Stimulated activated naive CD8-positive, alpha-beta T cell treated with anti-CD3 and anti-CD28 coated beads, Interleukin-15, amount 100 ng/mL, for 72 hours (primary cell): ENCODE measurements around the gene XPC.
"Not testable (repeated sequence)": the region's sequence is repeated elsewhere in the genome, so short reads cannot be mapped to it uniquely, and the experiment has no call there.

Source experiments
- ATAC-seq: fragments of 150-1000 bp; cut with Tn5 transposase; 2 replicates; pipeline ENCODE4 v1.10.0; 2021; ENCODE audit warnings: mild to moderate bottlenecking, moderate library complexity
- DNase-seq, 2 donors: peaks; one replicate each; pipeline ENCODE4 v3.0.0; 2021 to 2022
- H3K27ac Mint-ChIP-seq, 2 donors: one replicate each; pipeline ENCODE4 v1.8.0; 2022; ENCODE audit warnings: mild to moderate bottlenecking in 2 of 2, mixed read lengths in 2 of 2, moderate library complexity in 2 of 2
- H3K27me3 Mint-ChIP-seq: one replicate; pipeline ENCODE4 v1.8.0; 2022; ENCODE audit warnings: mixed read lengths
- H3K4me1 Mint-ChIP-seq: one replicate; pipeline ENCODE4 v1.8.0; 2022; ENCODE audit warnings: mild to moderate bottlenecking, mixed read lengths
- H3K4me3 Mint-ChIP-seq, 2 donors: one replicate each; pipeline ENCODE4 v1.8.0; 2022; ENCODE audit warnings: mild to moderate bottlenecking in 2 of 2, mixed read lengths in 2 of 2, moderate library complexity in 1 of 2
- H3K9me3 Mint-ChIP-seq, 2 donors: one replicate each; pipeline ENCODE4 v1.8.0; 2022; ENCODE audit warnings: mixed read lengths in 2 of 2

XPC gene

DNA sequence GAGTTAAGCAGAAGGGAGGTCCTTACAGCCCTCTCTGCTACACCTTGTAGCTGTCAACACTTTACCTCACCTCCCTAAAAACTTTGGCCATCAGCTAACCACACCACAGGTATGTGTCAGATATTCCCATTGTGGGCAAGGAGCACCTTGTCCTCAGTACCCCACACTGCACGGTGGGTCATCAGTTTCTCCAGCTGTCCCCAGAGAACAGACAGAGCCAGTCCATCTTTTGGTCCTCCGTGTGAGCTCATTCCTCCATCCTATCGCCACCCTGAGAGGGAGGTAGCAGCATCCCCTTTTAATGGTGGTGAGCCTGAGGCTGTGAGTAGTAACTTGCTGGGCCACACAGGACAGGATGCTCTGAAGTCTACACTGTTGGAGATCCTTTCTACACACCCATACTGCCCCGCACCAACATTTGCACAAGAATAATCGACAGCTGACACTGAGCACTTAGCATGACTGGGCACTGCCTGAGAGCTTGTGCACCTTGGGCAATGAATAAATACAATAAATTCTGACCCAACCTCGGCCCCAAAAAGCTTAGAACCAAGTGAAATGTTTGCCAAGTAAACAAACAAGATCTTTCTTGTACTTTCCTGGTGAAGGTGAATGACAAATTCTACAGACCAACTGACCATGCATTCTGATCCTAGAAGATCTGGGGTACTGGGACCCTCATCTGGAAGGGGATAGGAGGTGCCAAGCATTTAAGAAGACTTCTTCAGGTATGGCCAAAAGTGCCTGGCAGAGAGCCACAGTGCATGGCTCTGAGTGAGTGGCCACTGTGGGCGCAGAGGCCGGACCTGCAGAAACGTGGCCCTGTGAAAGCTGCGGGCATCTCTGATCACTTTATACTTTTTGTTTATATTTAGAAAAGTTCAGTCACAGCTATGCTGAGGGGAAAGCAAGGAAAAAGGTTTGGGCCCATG, 60.7 kb downstream of the XPC start:
- DNase-seq (no peak), ATAC-seq (no peak)
- Mint-ChIP-seq H3K27me3 (no peaks in the 10 kb centered on the region), H3K9me3 (no peaks in the 10 kb centered on the region), H3K27ac (peak overlapping the region in 1 of 2 donors; percentile 89), H3K4me3 (no peak overlapping the region), H3K4me1 (peaks cover 32% of the 10 kb centered on the region)

DNA sequence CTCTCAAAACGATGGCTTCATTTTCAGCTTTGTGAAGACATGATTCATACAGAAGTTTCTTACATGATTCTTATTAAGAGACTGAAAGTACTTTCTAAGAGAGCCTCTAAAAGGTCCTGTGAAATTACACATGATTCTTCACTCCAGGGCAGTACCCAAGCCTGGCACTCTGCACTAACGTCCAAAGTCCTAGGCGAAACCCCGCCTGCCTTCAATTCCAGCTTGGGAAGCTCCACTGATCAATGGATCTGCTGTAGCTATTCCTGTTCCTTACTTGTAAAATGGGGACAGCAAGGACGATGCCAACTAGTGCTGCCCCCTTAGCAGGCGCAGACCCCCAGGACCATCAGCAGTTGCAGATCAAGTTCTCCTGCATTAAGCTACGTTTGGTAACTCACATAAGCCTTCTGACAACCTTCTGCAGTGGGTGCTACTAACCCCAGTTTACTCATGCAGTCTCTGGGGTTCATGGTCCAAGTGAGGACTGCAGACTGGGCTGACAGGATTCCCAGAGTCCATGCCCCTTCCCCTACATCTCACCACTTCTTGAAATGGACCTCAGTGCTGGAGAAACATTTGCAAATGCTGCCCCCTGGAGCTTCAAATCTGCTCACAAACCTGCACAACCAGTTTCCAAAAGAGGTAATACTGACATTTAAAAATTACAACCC, 64.3 kb downstream of the XPC start:
- H3K9me3 Mint-ChIP-seq, result no peaks in the 10 kb centered on the region
- H3K4me1 Mint-ChIP-seq, result peaks cover 5% of the 10 kb centered on the region
- H3K4me3 Mint-ChIP-seq, result no peak overlapping the region
- no peak for DNase-seq
- H3K27me3 Mint-ChIP-seq, result no peaks in the 10 kb centered on the region
- H3K27ac Mint-ChIP-seq, result no peak overlapping the region
- ATAC-seq, result no peak

GRCh38 chr3:14110699-14111098, 67.7 kb downstream of the XPC start:
- no peak overlapping the region for H3K4me3 Mint-ChIP-seq
- peak overlapping the region in 1 of 2 donors; percentile 5 for H3K27ac Mint-ChIP-seq
- DNase-seq, result no peak
- H3K9me3 Mint-ChIP-seq, result no peaks in the 10 kb centered on the region
- no peaks in the 10 kb centered on the region for H3K4me1 Mint-ChIP-seq
- no peaks in the 10 kb centered on the region for H3K27me3 Mint-ChIP-seq
- ATAC-seq, result no peak

DNA sequence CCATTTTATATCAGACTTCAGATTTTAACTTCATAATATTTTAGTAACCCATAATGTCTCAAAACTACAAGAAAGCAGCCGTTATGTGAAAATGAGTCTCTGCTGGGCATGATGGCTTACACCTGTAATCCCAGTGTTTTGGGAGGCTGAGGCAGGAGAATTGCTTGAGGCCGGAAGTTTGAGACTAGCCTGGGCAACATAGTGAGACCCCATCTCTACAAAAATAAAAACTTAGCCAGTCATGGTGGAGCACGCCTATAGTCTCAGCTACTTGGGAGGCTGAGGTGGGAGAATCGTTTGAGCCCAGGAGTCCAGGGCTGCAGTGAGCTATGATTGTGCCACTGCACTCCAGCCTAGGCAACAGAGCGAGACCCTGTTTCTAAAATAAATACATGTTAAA, 68.6 kb downstream of the XPC start:
- not testable (repeated sequence) for H3K27me3 Mint-ChIP-seq, H3K27ac Mint-ChIP-seq, DNase-seq, ATAC-seq, H3K4me3 Mint-ChIP-seq, H3K4me1 Mint-ChIP-seq, H3K9me3 Mint-ChIP-seq

DNA sequence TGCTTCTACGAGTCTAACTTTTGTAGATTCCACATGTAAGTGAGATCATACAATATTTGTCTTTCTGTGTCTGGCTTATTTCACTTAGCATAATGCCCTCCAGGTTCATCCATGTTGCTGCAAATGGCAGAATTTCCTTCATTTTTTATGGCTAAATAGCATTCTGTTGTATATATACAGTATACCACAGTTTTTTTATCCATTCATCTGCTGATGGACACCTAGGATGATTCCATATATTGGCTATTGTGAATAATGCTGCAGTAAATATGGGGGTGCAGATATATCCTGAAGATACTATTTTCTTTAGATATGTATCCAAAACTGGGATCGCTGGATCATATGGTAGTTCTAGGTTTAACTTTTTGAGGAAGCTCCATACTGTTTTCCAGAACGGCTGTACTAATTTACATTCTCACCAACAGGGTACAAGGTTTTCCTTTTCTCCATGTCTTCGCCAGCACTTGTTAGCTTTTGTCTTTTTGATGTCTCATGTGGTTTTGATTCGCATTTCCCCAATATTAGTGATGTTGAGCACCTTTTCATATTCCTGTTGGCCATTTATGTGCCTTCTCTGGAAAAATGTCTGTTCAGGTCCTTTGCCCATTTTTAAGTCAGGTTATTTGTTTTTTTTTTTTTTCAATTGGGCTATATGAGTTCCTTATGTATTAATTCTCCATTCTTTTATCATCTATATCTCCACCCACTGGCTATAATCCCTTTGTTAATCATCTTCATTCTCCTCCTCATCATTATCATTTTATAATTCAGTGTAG, 80.6 kb downstream of the XPC start:
- peaks cover 5 to 11% of the 10 kb centered on the region in 2 donors for H3K9me3 Mint-ChIP-seq
- no peak for DNase-seq
- H3K27me3 Mint-ChIP-seq, result peaks cover 30% of the 10 kb centered on the region
- H3K27ac Mint-ChIP-seq, result no peak overlapping the region
- H3K4me3 Mint-ChIP-seq, result no peak overlapping the region
- H3K4me1 Mint-ChIP-seq, result no peaks in the 10 kb centered on the region
- ATAC-seq, result no peak

DNA sequence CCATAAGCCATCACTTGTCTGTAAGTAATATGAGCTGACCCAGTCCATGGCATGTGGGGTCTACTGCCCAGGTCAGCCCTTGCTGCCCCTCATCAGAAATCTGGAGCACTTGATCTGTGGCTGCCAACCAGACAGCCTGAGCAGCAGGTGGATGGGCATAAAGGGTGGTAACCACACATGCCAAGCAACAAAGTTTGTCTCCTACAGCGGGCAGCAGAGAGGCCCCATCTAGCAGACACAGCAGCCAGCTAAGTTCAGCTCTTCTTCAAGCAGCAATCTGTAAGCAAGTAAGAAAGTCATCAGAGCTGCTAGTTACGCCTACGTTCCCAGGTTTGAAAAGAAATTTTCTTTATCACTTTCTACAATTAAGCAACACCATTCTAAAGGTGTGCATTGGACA, 81.7 kb downstream of the XPC start:
- H3K9me3 Mint-ChIP-seq, result peaks cover 5 to 11% of the 10 kb centered on the region in 2 donors
- H3K27me3 Mint-ChIP-seq, result peaks cover 30% of the 10 kb centered on the region
- DNase-seq (no peak), ATAC-seq (no peak)
- no peaks in the 10 kb centered on the region for H3K4me1 Mint-ChIP-seq
- no peak overlapping the region for H3K4me3 Mint-ChIP-seq
- H3K27ac Mint-ChIP-seq, result no peak overlapping the region
